HG03378 (cell line): ENCODE measurements around the gene AFP.
A peak's percentile ranks its signal among the peaks of the same experiment; 100 is the strongest.
"Not testable (repeated sequence)": the region's sequence is repeated elsewhere in the genome, so short reads cannot be mapped to it uniquely, and the experiment has no call there.

Experiments
- ATAC-seq: cut with Tn5 transposase; IDR thresholded peaks from one replicate; pipeline ENCODE4 v1.9.1; 2021; ENCODE audit warnings: mild to moderate bottlenecking, moderate library complexity; ENCODE audit not compliant: unreplicated experiment

The AFP gene

DNA sequence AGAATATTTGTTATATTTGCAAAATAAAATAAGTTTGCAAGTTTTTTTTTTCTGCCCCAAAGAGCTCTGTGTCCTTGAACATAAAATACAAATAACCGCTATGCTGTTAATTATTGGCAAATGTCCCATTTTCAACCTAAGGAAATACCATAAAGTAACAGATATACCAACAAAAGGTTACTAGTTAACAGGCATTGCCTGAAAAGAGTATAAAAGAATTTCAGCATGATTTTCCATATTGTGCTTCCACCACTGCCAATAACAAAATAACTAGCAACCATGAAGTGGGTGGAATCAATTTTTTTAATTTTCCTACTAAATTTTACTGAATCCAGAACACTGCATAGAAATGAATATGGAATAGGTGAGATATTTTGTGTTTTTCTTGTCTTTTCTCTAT lies at the start of gene AFP:
Gene AFP (plus strand): TSS at position 238 of the 400 bp plus-strand sequence. CDS start 42 bp downstream, at position 280.
- no peak for ATAC-seq

- peak; percentile 46 for ATAC-seq
Measured at GRCh38 chr4:73387552-73387951, 48.5 kb upstream of the AFP start.

GRCh38 chr4:73388887-73389286 lies 47.1 kb upstream of the AFP start:
- no peak for ATAC-seq

GRCh38 chr4:73389663-73390062 lies 46.4 kb upstream of the AFP start:
- ATAC-seq, result not testable (repeated sequence)

DNA sequence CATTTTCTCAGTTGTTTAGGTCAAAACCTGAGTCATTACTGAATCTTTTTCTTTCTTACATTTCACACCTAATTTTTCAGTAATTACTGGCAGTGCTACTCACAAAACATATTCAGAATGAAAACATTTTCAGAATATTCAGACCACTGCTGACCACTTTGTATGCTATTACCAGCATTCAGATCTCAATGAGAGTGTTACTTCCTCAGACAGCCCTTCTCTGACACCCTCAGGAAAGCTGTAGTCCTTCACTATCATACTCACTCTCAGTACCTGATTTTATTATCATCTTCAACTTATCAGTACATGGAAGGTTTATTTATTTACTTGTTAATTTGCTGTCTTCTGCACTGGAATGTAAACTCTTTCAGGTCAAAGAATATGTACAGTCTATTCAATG lies 44.2 kb upstream of the AFP start:
- ATAC-seq, result no peak

DNA sequence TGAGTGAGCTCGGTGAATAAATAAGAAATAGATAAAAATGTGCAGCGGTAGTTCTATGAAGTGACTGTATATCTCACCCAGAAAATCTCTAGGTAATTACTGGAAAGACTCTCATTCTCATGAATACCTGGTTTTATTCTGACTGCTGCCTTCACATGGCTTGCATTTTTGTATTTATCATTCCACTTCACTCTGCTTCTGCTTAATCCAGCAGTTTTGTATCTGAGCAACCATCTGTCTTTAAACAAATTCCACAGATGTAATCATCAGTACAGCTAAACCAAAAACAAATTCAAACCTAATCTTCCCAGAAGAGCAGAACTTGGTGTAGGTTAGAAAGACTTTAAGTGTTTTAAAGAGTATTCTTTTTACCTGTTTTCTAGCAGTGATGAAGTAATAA lies 43.1 kb upstream of the AFP start:
- ATAC-seq, result no peak

DNA sequence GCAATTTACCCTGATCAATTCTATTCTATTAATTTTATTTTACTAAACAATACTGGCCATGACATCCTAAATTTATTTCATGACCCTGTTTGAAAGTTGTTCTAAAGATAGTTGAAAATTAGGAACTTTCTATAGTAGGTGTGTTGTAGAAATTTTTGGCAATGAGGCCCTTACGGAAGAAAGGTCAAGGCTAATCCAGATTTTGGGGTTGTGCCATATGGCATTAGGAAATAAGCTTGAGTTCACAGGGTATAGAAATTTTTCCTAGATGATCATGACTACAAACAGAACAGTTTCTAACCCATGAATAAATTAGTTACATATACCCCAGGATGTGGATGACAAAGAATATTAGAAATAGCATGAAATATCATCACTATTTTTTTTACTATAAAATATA lies 39.7 kb upstream of the AFP start:
- ATAC-seq, result no peak

DNA sequence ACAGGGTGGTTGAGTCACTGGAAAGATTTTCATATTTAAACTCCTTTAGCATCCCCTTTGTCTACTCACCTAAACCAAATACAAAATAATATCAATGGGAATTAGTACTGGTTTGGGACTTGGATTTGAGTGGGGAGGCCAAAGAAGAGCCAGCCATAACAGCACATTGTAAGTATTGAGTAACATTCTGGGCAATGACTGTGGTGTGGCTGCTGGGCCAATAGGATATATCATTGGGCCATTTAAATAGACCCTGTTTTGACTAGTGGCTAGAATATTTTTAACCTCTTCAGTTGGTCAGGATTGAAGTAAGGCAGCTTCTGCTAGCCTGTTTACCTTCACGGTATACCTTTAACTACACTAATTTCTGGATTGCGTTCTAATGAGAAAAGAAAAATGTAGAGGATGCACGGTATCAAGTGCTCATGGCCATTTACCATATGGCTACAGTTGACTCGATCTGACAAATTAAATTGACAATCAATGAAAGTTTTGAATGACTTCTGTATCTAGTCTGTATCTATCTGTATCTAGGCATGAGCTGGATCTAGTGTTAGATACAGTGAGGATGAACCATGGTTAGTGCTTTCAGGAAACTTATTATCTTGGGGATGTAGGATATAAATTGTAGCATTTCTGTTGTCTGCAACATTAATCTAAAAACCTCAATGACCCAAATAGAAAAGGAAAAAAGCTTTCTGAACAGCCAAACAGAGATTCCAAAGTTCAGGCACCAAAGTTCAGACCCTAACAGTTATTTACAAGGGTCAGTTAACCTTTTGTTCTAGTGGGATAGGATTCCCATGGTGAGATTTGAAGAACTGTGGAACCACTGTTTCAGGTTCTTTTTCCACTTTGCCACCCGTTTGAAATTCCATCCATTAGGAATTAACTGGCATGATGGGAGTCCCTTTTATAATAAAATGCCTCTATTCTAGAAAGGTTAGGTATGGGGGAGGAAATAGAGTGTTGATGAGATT lies 38.7 kb upstream of the AFP start:
- ATAC-seq, result no peak

GRCh38 chr4:73401412-73401811 lies 34.6 kb upstream of the AFP start:
- ATAC-seq, result no peak

DNA sequence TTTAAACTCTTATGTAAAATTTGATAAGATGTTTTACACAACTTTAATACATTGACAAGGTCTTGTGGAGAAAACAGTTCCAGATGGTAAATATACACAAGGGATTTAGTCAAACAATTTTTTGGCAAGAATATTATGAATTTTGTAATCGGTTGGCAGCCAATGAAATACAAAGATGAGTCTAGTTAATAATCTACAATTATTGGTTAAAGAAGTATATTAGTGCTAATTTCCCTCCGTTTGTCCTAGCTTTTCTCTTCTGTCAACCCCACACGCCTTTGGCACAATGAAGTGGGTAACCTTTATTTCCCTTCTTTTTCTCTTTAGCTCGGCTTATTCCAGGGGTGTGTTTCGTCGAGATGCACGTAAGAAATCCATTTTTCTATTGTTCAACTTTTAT lies 32.0 kb upstream of the AFP start, which contains the start of gene ALB:
Gene ALB (plus strand): TSS at position 246 of the 400 bp plus-strand sequence. CDS start 41 bp downstream, at position 287.
- ATAC-seq, result no peak

DNA sequence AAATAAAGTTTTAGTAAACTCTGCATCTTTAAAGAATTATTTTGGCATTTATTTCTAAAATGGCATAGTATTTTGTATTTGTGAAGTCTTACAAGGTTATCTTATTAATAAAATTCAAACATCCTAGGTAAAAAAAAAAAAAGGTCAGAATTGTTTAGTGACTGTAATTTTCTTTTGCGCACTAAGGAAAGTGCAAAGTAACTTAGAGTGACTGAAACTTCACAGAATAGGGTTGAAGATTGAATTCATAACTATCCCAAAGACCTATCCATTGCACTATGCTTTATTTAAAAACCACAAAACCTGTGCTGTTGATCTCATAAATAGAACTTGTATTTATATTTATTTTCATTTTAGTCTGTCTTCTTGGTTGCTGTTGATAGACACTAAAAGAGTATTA lies 31.6 kb upstream of the AFP start:
- no peak for ATAC-seq

GRCh38 chr4:73405138-73405537 lies 30.9 kb upstream of the AFP start:
- no peak for ATAC-seq

DNA sequence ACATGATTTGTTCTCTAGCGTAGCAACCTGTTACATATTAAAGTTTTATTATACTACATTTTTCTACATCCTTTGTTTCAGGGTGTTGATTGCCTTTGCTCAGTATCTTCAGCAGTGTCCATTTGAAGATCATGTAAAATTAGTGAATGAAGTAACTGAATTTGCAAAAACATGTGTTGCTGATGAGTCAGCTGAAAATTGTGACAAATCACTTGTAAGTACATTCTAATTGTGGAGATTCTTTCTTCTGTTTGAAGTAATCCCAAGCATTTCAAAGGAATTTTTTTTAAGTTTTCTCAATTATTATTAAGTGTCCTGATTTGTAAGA lies 29.5 kb upstream of the AFP start:
- no peak for ATAC-seq

GRCh38 chr4:73407227-73407673 lies 28.8 kb upstream of the AFP start:
- no peak for ATAC-seq

GRCh38 chr4:73408181-73408867 lies 27.7 kb upstream of the AFP start:
- ATAC-seq, result no peak

- no peak for ATAC-seq
Measured at GRCh38 chr4:73409012-73409862, 26.8 kb upstream of the AFP start.

DNA sequence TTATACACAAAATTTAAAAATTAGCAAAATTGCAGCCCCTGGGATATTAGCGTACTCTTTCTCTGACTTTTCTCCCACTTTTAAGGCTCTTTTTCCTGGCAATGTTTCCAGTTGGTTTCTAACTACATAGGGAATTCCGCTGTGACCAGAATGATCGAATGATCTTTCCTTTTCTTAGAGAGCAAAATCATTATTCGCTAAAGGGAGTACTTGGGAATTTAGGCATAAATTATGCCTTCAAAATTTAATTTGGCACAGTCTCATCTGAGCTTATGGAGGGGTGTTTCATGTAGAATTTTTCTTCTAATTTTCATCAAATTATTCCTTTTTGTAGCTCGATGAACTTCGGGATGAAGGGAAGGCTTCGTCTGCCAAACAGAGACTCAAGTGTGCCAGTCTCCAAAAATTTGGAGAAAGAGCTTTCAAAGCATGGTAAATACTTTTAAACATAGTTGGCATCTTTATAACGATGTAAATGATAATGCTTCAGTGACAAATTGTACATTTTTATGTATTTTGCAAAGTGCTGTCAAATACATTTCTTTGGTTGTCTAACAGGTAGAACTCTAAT lies 26.0 kb upstream of the AFP start:
- no peak for ATAC-seq

DNA sequence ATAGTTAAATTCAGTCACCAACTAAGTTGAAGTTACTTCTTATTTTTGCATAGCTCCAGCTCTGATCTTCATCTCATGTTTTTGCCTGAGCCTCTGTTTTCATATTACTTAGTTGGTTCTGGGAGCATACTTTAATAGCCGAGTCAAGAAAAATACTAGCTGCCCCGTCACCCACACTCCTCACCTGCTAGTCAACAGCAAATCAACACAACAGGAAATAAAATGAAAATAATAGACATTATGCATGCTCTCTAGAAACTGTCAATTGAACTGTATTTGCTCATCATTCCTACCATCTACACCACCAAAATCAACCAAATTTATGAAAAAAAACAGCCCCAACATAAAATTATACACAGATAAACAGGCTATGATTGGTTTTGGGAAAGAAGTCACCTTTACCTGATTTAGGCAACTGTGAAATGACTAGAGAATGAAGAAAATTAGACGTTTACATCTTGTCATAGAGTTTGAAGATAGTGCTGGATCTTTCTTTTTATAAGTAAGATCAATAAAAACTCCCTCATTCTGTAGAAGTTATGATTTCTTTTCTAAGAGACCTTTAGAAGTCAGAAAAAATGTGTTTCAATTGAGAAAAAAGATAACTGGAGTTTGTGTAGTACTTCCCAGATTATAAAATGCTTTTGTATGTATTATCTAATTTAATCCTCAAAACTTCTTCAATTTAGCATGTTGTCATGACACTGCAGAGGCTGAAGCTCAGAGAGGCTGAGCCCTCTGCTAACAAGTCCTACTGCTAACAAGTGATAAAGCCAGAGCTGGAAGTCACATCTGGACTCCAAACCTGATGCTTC lies 24.9 kb upstream of the AFP start:
- no peak for ATAC-seq

DNA sequence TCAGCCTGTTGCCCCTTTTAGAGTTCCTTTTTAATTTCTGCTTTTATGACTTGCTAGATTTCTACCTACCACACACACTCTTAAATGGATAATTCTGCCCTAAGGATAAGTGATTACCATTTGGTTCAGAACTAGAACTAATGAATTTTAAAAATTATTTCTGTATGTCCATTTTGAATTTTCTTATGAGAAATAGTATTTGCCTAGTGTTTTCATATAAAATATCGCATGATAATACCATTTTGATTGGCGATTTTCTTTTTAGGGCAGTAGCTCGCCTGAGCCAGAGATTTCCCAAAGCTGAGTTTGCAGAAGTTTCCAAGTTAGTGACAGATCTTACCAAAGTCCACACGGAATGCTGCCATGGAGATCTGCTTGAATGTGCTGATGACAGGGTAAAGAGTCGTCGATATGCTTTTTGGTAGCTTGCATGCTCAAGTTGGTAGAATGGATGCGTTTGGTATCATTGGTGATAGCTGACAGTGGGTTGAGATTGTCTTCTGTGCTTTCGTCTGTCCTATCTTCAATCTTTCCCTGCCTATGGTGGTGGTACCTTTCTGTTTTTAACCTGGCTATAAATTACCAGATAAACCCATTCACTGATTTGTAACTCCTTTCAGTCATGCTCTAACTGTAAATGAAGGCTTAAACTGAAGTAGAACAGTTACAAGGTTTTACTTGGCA lies 24.1 kb upstream of the AFP start:
- no peak for ATAC-seq
